NCI-H2107 treated with DMSO at 0.1 percent for 48 hours (cell line): ENCODE results near the gene PRKG1.

Source experiments
- DNase-seq: peaks from one replicate; lab custom pipeline; 2025; ENCODE audit not compliant: unreplicated experiment; lab: John Stamatoyannopoulos, UW

Gene PRKG1

GRCh38 chr10:51074238-51075028 lies at the start of gene PRKG1:
Gene PRKG1, plus strand, starts transcription at chr10:51074487.
- DNase-seq: no peak

GRCh38 chr10:51028420-51028819 lies 45.9 kb upstream of the PRKG1 start:
- DNase-seq: no peak

GRCh38 chr10:51029172-51029641 lies 45.1 kb upstream of the PRKG1 start:
- DNase-seq: no peak

GRCh38 chr10:51030480-51030879 lies 43.8 kb upstream of the PRKG1 start:
- DNase-seq: no peak

GRCh38 chr10:51031950-51032349 lies 42.3 kb upstream of the PRKG1 start:
- DNase-seq: no peak

- DNase-seq: no peak
Observed at GRCh38 chr10:51034769-51035168, 39.5 kb upstream of the PRKG1 start.

- DNase-seq: no peak
Observed at GRCh38 chr10:51035344-51035743, 38.9 kb upstream of the PRKG1 start.

- no peak for DNase-seq
Observed at GRCh38 chr10:51045871-51046270, 28.4 kb upstream of the PRKG1 start.

GRCh38 chr10:51046654-51047053 lies 27.6 kb upstream of the PRKG1 start:
- DNase-seq: no peak

GRCh38 chr10:51047857-51048256 lies 26.4 kb upstream of the PRKG1 start:
- no peak for DNase-seq

- DNase-seq: no peak
Observed at GRCh38 chr10:51048792-51049191, 25.5 kb upstream of the PRKG1 start.

- DNase-seq: no peak
Observed at GRCh38 chr10:51052163-51052562, 22.1 kb upstream of the PRKG1 start.

GRCh38 chr10:51057925-51058324 lies 16.4 kb upstream of the PRKG1 start:
- no peak for DNase-seq

- no peak for DNase-seq
Observed at GRCh38 chr10:51063166-51063565, 11.1 kb upstream of the PRKG1 start.

- DNase-seq: no peak
Observed at GRCh38 chr10:51063659-51064535, 10.4 kb upstream of the PRKG1 start.

GRCh38 chr10:51066231-51066630 lies 8.1 kb upstream of the PRKG1 start:
- no peak for DNase-seq

- DNase-seq: no peak
Observed at GRCh38 chr10:51072210-51072609, 2.1 kb upstream of the PRKG1 start.

- DNase-seq: no peak
Observed at GRCh38 chr10:51072921-51073434, 1.3 kb upstream of the PRKG1 start.

- DNase-seq: no peak
Observed at GRCh38 chr10:51073453-51074237, 642 bp upstream of the PRKG1 start.

- DNase-seq: no peak
Observed at GRCh38 chr10:51075043-51075872, 971 bp downstream of the PRKG1 start.
